Left ventricle myocardium inferior (tissue), 1 donor: ENCODE measurements around the gene TNFRSF1A. TPM values are rescaled to one million over a fixed set of nuclear protein-coding genes. Genes with fewer than 3 reads are reported as not detected.

Experiments used
- DNase-seq: peaks from one replicate; pipeline ENCODE4 v3.0.0-alpha.2; 2020
- H3K27ac ChIP-seq: fragments of 200-600 bp; replicated peaks from 2 replicates; pipeline ENCODE4 v1.8.0; 2021
- H3K27me3 ChIP-seq: fragments of 200-600 bp; 2 replicates; pipeline ENCODE4 v1.8.0; 2021; ENCODE audit warnings: low read depth
- H3K36me3 ChIP-seq: fragments of 200-600 bp; 2 replicates; pipeline ENCODE4 v1.8.0; 2021
- H3K4me1 ChIP-seq: fragments of 200-600 bp; 2 replicates; pipeline ENCODE4 v1.8.0; 2021
- H3K4me3 ChIP-seq: fragments of 200-600 bp; 2 replicates; pipeline ENCODE4 v1.8.0; 2021; ENCODE audit warnings: mild to moderate bottlenecking, moderate library complexity
- H3K9me3 ChIP-seq: fragments of 200-600 bp; replicated peaks from 2 replicates; pipeline ENCODE4 v1.8.0; 2021
- intact Hi-C: fragments of 100-400 bp; cut with micrococcal nuclease; formaldehyde crosslinking; loops from one replicate; pipeline ENCODE4 v1.11.0; 2022
- total RNA-seq: library from RNA; stranded (reverse); fragmentation: NEBNext Ultra II Directional; extraction: Animal tissue kit (Norgen Biotek cat#: 25700); gene quantifications from one replicate; pipeline ENCODE4 v1.2.1, GENCODE V29; 2021
- TF ChIP-seq, protein P1 (sequence below): fragments of 200-600 bp; IDR thresholded peaks from 2 replicates; pipeline ENCODE4 v1.8.0; 2021; ENCODE audit warnings: antibody characterized with exemption, mild to moderate bottlenecking, borderline replicate concordance
- donor health status: DM: no; HTN: yes; CAD: no; lungs with severe emphysema.

The TNFRSF1A gene
- total RNA-seq, 1 donor from 2014 or later = 45.6 TPM

DNA sequence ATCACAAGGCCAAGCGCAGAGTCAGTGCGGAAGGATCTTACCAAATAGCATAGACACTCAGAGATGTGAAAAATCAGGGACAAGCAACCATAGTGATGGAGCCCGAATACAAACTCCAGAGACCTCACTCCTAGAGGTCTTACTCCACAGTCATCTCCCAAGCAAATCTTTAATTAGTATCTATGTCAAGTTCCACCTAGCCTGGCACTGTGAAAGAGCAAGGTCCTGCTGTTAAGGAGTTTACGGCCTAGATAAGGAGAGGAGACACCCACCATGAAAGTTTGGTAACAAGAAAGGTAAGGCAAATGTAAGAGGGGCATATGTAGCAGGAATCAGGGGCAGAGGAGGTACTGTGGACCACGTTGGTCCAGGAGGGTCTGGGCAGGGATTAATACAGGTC is 38.8 kb downstream of the TNFRSF1A start:
- Histone ChIP-seq H3K27ac (no peak overlapping the region), H3K27me3 (peaks cover 2% of the 10 kb centered on the region), H3K4me1 (no peaks in the 10 kb centered on the region), H3K4me3 (no peak overlapping the region), H3K36me3 (no peaks in the 10 kb centered on the region), H3K9me3 (no peaks in the 10 kb centered on the region)
- intact Hi-C loops = no loop called here
- TF ChIP-seq, protein P1, sequence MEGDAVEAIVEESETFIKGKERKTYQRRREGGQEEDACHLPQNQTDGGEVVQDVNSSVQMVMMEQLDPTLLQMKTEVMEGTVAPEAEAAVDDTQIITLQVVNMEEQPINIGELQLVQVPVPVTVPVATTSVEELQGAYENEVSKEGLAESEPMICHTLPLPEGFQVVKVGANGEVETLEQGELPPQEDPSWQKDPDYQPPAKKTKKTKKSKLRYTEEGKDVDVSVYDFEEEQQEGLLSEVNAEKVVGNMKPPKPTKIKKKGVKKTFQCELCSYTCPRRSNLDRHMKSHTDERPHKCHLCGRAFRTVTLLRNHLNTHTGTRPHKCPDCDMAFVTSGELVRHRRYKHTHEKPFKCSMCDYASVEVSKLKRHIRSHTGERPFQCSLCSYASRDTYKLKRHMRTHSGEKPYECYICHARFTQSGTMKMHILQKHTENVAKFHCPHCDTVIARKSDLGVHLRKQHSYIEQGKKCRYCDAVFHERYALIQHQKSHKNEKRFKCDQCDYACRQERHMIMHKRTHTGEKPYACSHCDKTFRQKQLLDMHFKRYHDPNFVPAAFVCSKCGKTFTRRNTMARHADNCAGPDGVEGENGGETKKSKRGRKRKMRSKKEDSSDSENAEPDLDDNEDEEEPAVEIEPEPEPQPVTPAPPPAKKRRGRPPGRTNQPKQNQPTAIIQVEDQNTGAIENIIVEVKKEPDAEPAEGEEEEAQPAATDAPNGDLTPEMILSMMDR = no peak
- DNase-seq = no peak

DNA sequence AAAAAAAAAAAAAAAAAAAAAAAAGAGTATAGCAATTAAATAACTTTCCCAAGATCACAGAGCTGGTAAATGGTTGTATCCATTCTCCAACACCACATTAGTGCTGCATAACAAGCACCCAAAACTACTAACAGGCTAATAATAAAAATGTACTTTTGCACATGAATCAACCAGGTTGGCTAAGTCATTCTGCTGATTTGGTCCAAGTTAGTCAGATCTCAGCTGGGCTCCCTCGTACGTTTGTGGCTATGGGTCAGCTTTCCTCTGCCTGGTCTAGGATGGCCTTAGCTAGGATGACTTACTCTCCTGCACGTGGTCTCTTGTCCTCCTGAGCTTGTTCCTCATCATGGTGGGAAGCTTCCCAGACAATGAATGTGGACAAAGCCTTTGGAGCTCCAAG is 39.3 kb downstream of the TNFRSF1A start:
- Histone ChIP-seq H3K36me3 (no peaks in the 10 kb centered on the region), H3K4me1 (no peaks in the 10 kb centered on the region), H3K27ac (no peak overlapping the region), H3K4me3 (no peak overlapping the region), H3K27me3 (no peaks in the 10 kb centered on the region), H3K9me3 (no peaks in the 10 kb centered on the region)
- TF ChIP-seq, protein P1 = no peak
- no peak for DNase-seq
- intact Hi-C loops = no loop called here

DNA sequence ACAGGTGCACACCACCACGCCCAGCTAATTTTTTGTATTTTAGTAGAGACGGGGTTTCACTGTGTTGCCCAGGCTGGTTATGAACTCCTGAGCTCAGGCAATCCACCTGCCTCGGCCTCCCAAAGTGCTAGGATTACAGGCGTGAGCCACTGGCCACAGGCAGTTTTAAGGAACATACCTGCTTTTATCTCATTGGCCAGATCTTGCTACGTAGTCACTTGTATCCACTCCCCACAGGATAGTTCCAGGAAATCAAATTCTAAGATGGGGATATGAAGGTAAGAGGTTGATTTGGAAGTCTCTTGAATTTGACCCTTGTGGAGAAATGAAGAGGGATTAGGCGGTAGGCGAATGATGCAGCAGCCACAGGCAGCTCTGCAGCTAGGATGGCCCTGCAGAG is 40.2 kb downstream of the TNFRSF1A start:
- TF ChIP-seq, protein P1 = no peak
- H3K27me3 ChIP-seq = no peaks in the 10 kb centered on the region
- H3K9me3 ChIP-seq = no peaks in the 10 kb centered on the region
- peaks cover under 1% of the 10 kb centered on the region for H3K4me1 ChIP-seq
- no peaks in the 10 kb centered on the region for H3K36me3 ChIP-seq
- no peak overlapping the region for H3K27ac ChIP-seq
- no peak for DNase-seq
- intact Hi-C loops = no loop called here
- H3K4me3 ChIP-seq = no peak overlapping the region

DNA sequence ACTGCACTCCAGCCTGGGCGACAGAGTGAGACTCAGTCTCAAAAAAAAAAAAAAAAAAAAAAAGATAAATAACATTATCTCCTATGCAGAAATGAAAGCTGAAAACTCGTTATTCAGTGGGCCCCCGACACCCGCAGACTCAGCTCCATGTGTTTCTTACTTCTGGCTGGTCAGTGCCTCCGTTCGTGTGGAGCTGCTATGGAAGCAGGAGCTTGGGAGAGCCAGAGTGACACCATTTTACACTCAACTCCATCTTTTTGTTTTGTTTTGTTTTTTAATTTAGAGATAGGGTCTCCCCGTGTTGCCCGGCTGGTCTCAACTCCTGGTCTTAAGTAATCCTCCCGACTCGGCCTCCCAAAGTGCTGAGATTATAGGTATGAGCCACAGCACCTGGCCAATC is 44.7 kb downstream of the TNFRSF1A start:
- no peaks in the 10 kb centered on the region for H3K27me3 ChIP-seq
- H3K4me3 ChIP-seq = no peak overlapping the region
- H3K36me3 ChIP-seq = no peaks in the 10 kb centered on the region
- intact Hi-C loops = no loop called here
- no peak overlapping the region for H3K27ac ChIP-seq
- H3K4me1 ChIP-seq = peaks cover 27% of the 10 kb centered on the region
- no peak for DNase-seq
- TF ChIP-seq, protein P1 = no peak
- no peaks in the 10 kb centered on the region for H3K9me3 ChIP-seq

DNA sequence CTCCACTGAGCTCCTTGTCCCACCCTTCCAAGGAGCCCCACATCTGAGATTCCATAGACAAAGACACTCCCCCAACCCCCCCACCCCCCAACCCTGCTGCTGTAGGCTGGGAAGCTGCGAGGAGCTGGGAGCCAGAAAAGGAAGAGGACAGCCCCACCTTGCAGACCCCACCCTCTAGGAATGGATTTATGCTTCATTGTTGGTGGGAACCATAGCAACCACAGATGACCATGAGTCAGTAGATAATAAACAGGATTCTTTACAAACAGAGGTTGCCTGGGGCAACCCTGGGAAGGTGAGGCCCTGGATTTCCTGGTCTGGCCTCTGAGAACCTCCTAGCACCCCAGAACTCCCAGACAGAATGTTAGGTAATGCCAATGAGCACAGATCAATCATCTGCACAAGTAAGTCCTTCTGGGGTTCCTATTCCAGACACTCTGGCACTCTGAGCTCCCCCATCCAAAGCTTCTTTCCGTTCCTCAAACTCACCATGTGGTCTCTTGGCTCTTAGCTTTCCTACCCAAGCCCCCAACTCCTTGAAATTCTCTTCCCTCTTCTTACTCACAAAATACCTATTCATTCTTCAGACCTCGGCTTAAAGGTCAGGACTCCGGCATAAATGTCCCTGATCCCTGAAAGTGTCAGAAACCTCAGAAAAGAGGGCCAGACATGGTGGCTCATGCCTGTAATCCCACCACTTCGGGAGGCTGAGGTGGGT is 46.6 kb downstream of the TNFRSF1A start:
- no peaks in the 10 kb centered on the region for H3K36me3 ChIP-seq
- peak overlapping the region; percentile 77 for H3K27ac ChIP-seq
- no peak overlapping the region for H3K4me3 ChIP-seq
- DNase-seq = no peak
- no peaks in the 10 kb centered on the region for H3K9me3 ChIP-seq
- intact Hi-C loops = no loop called here
- TF ChIP-seq, protein P1 = no peak
- H3K27me3 ChIP-seq = no peaks in the 10 kb centered on the region
- peaks cover 27% of the 10 kb centered on the region for H3K4me1 ChIP-seq
